GM23338 (cell line): Measurements from ENCODE around the gene GPR22. TPM values are rescaled to one million over a fixed set of nuclear protein-coding genes. Genes with fewer than 3 reads are reported as not detected.

ENCODE experiments used
- ATAC-seq: fragments of 200-7000 bp; cut with Tn5 transposase; 3 replicates; pipeline ENCODE4 v1.9.1; 2020
- DNase-seq: peaks from one replicate; pipeline ENCODE4 v3.0.0-alpha.2; 2015; ENCODE audit warnings: low spot score
- H2AFZ ChIP-seq: fragments of 200-600 bp; sonication (generic); 2 replicates; pipeline ENCODE4 v1.8.0; 2016; ENCODE audit warnings: antibody characterized with exemption, mild to moderate bottlenecking, moderate library complexity
- H3F3A ChIP-seq: fragments of 200-600 bp; sonication (generic); replicated peaks from 2 replicates; pipeline ENCODE4 v1.8.0; 2017; ENCODE audit warnings: antibody characterized with exemption, mixed run types, low read depth
- H3K27ac ChIP-seq: fragments of 200-600 bp; sonication (generic); 2 replicates; pipeline ENCODE4 v1.6.1; 2016; ENCODE audit warnings: low read depth
- H3K27me3 ChIP-seq: fragments of 200-600 bp; sonication (generic); 2 replicates; pipeline ENCODE4 v1.8.0; 2016; ENCODE audit warnings: mild to moderate bottlenecking, mixed run types, moderate library complexity; ENCODE audit not compliant: insufficient read depth
- H3K36me3 ChIP-seq: fragments of 200-600 bp; sonication (generic); 2 replicates; pipeline ENCODE4 v1.8.0; 2016; ENCODE audit warnings: mild to moderate bottlenecking; ENCODE audit not compliant: insufficient read depth
- H3K4me1 ChIP-seq: fragments of 200-600 bp; sonication (generic); 2 replicates; pipeline ENCODE4 v1.8.0; 2016; ENCODE audit warnings: mild to moderate bottlenecking, moderate library complexity; ENCODE audit not compliant: insufficient read depth
- H3K4me2 ChIP-seq: fragments of 200-600 bp; sonication (generic); 2 replicates; pipeline ENCODE4 v1.7.1; 2017; ENCODE audit warnings: mixed run types
- H3K4me3 ChIP-seq: fragments of 200-600 bp; sonication (generic); 2 replicates; pipeline ENCODE4 v1.6.1; 2016; ENCODE audit warnings: mixed run types
- H3K79me2 ChIP-seq: fragments of 200-600 bp; sonication (generic); replicated peaks from 2 replicates; pipeline ENCODE4 v1.8.0; 2017; ENCODE audit warnings: mild to moderate bottlenecking; ENCODE audit not compliant: insufficient read depth
- H3K9me2 ChIP-seq: fragments of 200-600 bp; sonication (generic); 2 replicates; pipeline ENCODE4 v1.8.0; 2017; ENCODE audit not compliant: insufficient read depth
- H4K20me1 ChIP-seq: fragments of 200-600 bp; sonication (generic); replicated peaks from 2 replicates; pipeline ENCODE4 v1.8.0; 2017; ENCODE audit warnings: mild to moderate bottlenecking; ENCODE audit not compliant: insufficient read depth
- H3K27ac Mint-ChIP-seq: 2 replicates; pipeline ENCODE4 v1.8.0; 2020; ENCODE audit warnings: inconsistent platforms, mild to moderate bottlenecking, moderate library complexity, mixed read lengths
- H3K27me3 Mint-ChIP-seq: 3 replicates; pipeline ENCODE4 v1.8.0; 2022; ENCODE audit warnings: low read depth, mild to moderate bottlenecking, moderate library complexity, mixed read lengths, inconsistent platforms; ENCODE audit not compliant: insufficient read depth, poor library complexity
- H3K36me3 Mint-ChIP-seq: 3 replicates; pipeline ENCODE4 v1.8.0; 2021; ENCODE audit warnings: low read depth, mild to moderate bottlenecking, inconsistent platforms, moderate library complexity, mixed read lengths
- H3K4me1 Mint-ChIP-seq: 3 replicates; pipeline ENCODE4 v1.8.0; 2020; ENCODE audit warnings: mild to moderate bottlenecking, inconsistent platforms, mixed read lengths
- H3K4me3 Mint-ChIP-seq: 3 replicates; pipeline ENCODE4 v1.8.0; 2021; ENCODE audit warnings: moderate library complexity, mild to moderate bottlenecking, inconsistent platforms, mixed read lengths
- H3K9me3 Mint-ChIP-seq: 3 replicates; pipeline ENCODE4 v1.8.0; 2020; ENCODE audit warnings: moderate library complexity, mild to moderate bottlenecking, inconsistent platforms, mixed read lengths
- CREB1 ChIP-seq: fragments of 250-450 bp; sonication (Bioruptor Pico); IDR thresholded peaks from 2 replicates; pipeline ENCODE4 v1.5.0; 2020; ENCODE audit warnings: low read depth, mild to moderate bottlenecking, moderate library complexity
- EZH2 ChIP-seq: fragments of 200-600 bp; sonication (generic); IDR thresholded peaks from one replicate; pipeline ENCODE4 v1.8.0; 2017; ENCODE audit warnings: antibody characterized with exemption, mild to moderate bottlenecking, low read depth; ENCODE audit not compliant: unreplicated experiment
- EZH2phosphoT487 ChIP-seq: fragments of 200-600 bp; sonication (generic); IDR thresholded peaks from one replicate; pipeline ENCODE4 v1.8.1; 2018; ENCODE audit warnings: antibody characterized with exemption; ENCODE audit not compliant: unreplicated experiment
- JUNB ChIP-seq: IDR thresholded peaks from one replicate; pipeline ENCODE4 v1.6.1; 2016; ENCODE audit warnings: antibody characterized with exemption; ENCODE audit not compliant: unreplicated experiment
- POLR2AphosphoS5 ChIP-seq: IDR thresholded peaks from 2 replicates; pipeline ENCODE4 v1.6.1; 2016; ENCODE audit warnings: antibody characterized with exemption, low read depth
- STAT1 ChIP-seq: IDR thresholded peaks from one replicate; pipeline ENCODE4 v1.6.1; 2016; ENCODE audit warnings: antibody characterized with exemption; ENCODE audit not compliant: unreplicated experiment
- ZNF114 ChIP-seq: fragments of 250-450 bp; sonication (Bioruptor Pico); IDR thresholded peaks from 2 replicates; pipeline ENCODE4 v1.5.0; 2020; ENCODE audit warnings: mild to moderate bottlenecking, moderate library complexity
- ZNF331 ChIP-seq: fragments of 250-450 bp; sonication (Bioruptor Pico); IDR thresholded peaks from 2 replicates; pipeline ENCODE4 v1.5.0; 2020; ENCODE audit warnings: low read depth, mild to moderate bottlenecking, moderate library complexity
- polyA plus RNA-seq: library from polyadenylated mRNA; unstranded; fragments of >200 nt; fragmentation: Nextera tagmentation; extraction: Ambion mirVana; gene quantifications from 2 replicates; pipeline ENCODE4 v1.2.1, GENCODE V29; 2016
- total RNA-seq: library from RNA; depleted of rRNA; stranded (reverse); fragments of >200 nt; shearing (Covaris generic); gene quantifications from 2 replicates; pipeline ENCODE4 v1.2.3, GENCODE V29; 2014
- TF ChIP-seq, protein P1 (sequence below), 2 experiments: fragments of 200-600 bp in 1 of 2; sonication (generic) in 1 of 2; conservative IDR thresholded peaks; 2 replicates each; pipeline versions ENCODE4 v1.5.1 to v1.6.1; 2016 to 2017; ENCODE audit warnings: antibody characterized with exemption in 2 of 2, low read depth in 2 of 2, mild to moderate bottlenecking in 2 of 2, moderate library complexity in 1 of 2
- TF ChIP-seq, protein P2 (sequence below): fragments of 250-450 bp; sonication (Bioruptor Pico); IDR thresholded peaks from 2 replicates; pipeline ENCODE4 v1.5.0; 2020; ENCODE audit warnings: mild to moderate bottlenecking, moderate library complexity

Gene GPR22
- total and polyA plus RNA-seq, 2 experiments from 2014 or later = 3.4 TPM; not detected in 1

DNA sequence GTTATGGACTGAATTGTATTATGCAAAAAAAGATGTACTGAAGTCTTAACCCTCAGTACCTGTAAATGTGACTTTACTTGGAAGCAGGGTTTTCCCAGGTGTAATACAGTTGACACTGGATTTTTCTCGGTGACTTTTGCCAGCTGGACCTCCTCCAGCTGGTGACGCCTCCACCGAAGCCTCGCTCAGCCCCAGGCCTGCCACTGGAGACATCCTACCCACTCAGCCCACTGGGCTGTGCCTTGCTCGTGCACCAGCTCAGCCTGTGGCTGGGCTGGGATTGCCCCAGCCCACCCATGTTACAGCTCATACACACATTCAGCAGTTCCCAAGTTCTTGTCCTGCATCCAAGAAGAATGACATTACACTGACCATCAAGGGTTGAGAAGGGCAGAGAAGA lies 42.4 kb upstream of the GPR22 start:
- Histone ChIP-seq H3K79me2 (no peaks in the 10 kb centered on the region), H3F3A (no peaks in the 10 kb centered on the region), H3K4me2 (no peak overlapping the region), H3K9me2 (no peaks in the 10 kb centered on the region), H3K4me3 (no peak overlapping the region), H3K36me3 (no peaks in the 10 kb centered on the region), H3K27me3 (no peaks in the 10 kb centered on the region), H3K4me1 (no peaks in the 10 kb centered on the region), H4K20me1 (no peaks in the 10 kb centered on the region), H3K27ac (no peak overlapping the region), H2AFZ (no peak overlapping the region)
- no peaks in the 10 kb centered on the region for H3K27me3 Mint-ChIP-seq
- TF ChIP-seq STAT1 (no peak), ZNF331 (no peak), EZH2 (no peak), JUNB (no peak), EZH2phosphoT487 (no peak), CREB1 (CRISPR knock-in tag) (no peak)
- TF ChIP-seq, protein P1, sequence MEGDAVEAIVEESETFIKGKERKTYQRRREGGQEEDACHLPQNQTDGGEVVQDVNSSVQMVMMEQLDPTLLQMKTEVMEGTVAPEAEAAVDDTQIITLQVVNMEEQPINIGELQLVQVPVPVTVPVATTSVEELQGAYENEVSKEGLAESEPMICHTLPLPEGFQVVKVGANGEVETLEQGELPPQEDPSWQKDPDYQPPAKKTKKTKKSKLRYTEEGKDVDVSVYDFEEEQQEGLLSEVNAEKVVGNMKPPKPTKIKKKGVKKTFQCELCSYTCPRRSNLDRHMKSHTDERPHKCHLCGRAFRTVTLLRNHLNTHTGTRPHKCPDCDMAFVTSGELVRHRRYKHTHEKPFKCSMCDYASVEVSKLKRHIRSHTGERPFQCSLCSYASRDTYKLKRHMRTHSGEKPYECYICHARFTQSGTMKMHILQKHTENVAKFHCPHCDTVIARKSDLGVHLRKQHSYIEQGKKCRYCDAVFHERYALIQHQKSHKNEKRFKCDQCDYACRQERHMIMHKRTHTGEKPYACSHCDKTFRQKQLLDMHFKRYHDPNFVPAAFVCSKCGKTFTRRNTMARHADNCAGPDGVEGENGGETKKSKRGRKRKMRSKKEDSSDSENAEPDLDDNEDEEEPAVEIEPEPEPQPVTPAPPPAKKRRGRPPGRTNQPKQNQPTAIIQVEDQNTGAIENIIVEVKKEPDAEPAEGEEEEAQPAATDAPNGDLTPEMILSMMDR (conservative IDR thresholded peaks at IDR 0.05; ENCODE audit: low read depth in 2 of 2) = no peak
- no peak for DNase-seq
- H3K9me3 Mint-ChIP-seq = peaks cover 5% of the 10 kb centered on the region; the same call in 2 of the 3 replicates
- no peak for ATAC-seq
- H3K27ac Mint-ChIP-seq = no peak overlapping the region
- no peak overlapping the region for H3K4me3 Mint-ChIP-seq
- peaks cover 21% of the 10 kb centered on the region for H3K36me3 Mint-ChIP-seq
- no peaks in the 10 kb centered on the region for H3K4me1 Mint-ChIP-seq

DNA sequence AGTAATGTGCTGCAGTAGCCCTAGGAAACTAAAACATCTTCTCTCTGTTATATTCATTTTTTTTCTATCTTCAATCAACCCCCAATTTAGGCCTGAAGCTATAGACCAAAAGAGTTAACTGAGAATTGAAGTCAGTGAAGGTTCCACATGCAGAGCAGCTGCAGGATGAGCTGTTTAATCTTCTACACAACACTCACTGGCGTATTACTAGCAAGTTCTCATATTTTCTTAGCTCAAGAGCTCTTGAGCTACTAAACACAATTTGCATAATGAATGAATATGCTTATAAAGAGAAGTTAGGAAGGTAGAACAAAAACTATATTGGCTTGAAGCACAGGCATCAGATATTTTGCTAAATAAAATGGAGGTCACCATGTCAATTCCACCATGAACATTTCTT lies 41.2 kb upstream of the GPR22 start:
- Mint-ChIP-seq H3K9me3 (peaks cover 5% of the 10 kb centered on the region; the same call in 2 of the 3 replicates), H3K27ac (no peak overlapping the region), H3K4me1 (no peaks in the 10 kb centered on the region), H3K27me3 (no peaks in the 10 kb centered on the region), H3K4me3 (no peak overlapping the region), H3K36me3 (peaks cover 29% of the 10 kb centered on the region)
- H3K4me1 ChIP-seq = no peaks in the 10 kb centered on the region
- no peak for ATAC-seq
- no peak overlapping the region for H2AFZ ChIP-seq
- no peaks in the 10 kb centered on the region for H3K9me2 ChIP-seq
- peaks cover 5% of the 10 kb centered on the region; the same call in 1 of the 2 replicates for H3K79me2 ChIP-seq
- no peak overlapping the region for H3K27ac ChIP-seq
- H3K4me3 ChIP-seq = no peak overlapping the region
- H3K4me2 ChIP-seq = no peak overlapping the region
- H3F3A ChIP-seq = no peaks in the 10 kb centered on the region
- H3K36me3 ChIP-seq = no peaks in the 10 kb centered on the region
- no peaks in the 10 kb centered on the region for H3K27me3 ChIP-seq
- H4K20me1 ChIP-seq = no peaks in the 10 kb centered on the region
- no peak for DNase-seq
- TF ChIP-seq STAT1 (no peak), JUNB (no peak), ZNF331 (no peak), POLR2AphosphoS5 (no peak), ZNF114 (CRISPR knock-in tag) (no peak), EZH2 (no peak), EZH2phosphoT487 (no peak)
- TF ChIP-seq, protein P2, sequence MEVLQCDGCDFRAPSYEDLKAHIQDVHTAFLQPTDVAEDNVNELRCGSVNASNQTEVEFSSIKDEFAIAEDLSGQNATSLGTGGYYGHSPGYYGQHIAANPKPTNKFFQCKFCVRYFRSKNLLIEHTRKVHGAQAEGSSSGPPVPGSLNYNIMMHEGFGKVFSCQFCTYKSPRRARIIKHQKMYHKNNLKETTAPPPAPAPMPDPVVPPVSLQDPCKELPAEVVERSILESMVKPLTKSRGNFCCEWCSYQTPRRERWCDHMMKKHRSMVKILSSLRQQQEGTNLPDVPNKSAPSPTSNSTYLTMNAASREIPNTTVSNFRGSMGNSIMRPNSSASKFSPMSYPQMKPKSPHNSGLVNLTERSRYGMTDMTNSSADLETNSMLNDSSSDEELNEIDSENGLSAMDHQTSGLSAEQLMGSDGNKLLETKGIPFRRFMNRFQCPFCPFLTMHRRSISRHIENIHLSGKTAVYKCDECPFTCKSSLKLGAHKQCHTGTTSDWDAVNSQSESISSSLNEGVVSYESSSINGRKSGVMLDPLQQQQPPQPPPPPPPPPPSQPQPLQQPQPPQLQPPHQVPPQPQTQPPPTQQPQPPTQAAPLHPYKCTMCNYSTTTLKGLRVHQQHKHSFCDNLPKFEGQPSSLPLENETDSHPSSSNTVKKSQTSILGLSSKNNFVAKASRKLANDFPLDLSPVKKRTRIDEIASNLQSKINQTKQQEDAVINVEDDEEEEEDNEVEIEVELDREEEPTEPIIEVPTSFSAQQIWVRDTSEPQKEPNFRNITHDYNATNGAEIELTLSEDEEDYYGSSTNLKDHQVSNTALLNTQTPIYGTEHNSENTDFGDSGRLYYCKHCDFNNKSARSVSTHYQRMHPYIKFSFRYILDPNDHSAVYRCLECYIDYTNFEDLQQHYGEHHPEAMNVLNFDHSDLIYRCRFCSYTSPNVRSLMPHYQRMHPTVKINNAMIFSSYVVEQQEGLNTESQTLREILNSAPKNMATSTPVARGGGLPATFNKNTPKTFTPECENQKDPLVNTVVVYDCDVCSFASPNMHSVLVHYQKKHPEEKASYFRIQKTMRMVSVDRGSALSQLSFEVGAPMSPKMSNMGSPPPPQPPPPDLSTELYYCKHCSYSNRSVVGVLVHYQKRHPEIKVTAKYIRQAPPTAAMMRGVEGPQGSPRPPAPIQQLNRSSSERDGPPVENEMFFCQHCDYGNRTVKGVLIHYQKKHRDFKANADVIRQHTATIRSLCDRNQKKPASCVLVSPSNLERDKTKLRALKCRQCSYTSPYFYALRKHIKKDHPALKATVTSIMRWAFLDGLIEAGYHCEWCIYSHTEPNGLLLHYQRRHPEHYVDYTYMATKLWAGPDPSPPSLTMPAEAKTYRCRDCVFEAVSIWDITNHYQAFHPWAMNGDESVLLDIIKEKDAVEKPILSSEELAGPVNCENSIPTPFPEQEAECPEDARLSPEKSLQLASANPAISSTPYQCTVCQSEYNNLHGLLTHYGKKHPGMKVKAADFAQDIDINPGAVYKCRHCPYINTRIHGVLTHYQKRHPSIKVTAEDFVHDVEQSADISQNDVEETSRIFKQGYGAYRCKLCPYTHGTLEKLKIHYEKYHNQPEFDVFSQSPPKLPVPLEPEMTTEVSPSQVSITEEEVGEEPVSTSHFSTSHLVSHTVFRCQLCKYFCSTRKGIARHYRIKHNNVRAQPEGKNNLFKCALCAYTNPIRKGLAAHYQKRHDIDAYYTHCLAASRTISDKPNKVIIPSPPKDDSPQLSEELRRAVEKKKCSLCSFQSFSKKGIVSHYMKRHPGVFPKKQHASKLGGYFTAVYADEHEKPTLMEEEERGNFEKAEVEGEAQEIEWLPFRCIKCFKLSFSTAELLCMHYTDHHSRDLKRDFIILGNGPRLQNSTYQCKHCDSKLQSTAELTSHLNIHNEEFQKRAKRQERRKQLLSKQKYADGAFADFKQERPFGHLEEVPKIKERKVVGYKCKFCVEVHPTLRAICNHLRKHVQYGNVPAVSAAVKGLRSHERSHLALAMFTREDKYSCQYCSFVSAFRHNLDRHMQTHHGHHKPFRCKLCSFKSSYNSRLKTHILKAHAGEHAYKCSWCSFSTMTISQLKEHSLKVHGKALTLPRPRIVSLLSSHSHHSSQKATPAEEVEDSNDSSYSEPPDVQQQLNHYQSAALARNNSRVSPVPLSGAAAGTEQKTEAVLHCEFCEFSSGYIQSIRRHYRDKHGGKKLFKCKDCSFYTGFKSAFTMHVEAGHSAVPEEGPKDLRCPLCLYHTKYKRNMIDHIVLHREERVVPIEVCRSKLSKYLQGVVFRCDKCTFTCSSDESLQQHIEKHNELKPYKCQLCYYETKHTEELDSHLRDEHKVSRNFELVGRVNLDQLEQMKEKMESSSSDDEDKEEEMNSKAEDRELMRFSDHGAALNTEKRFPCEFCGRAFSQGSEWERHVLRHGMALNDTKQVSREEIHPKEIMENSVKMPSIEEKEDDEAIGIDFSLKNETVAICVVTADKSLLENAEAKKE = no peak
- TF ChIP-seq, protein P1 (conservative IDR thresholded peaks at IDR 0.05; ENCODE audit: low read depth in 2 of 2) = no peak
